Endothelial cell of umbilical vein (primary cell): ENCODE results near the gene SEC61A1. TPM values are rescaled to one million over a fixed set of nuclear protein-coding genes. Genes with fewer than 3 reads are reported as not detected.

Experiments
- BruUV-seq: library from RNA; stranded (reverse); fragments of 400-500 nt; replicated peaks from 2 replicates; lab custom pipeline; 2021; lab: Mats Ljungman, UMichigan
- CTCF ChIA-PET: fragments of 300-600, 350-600 bp; sonication (Branson Sonifier 250); formaldehyde crosslinking; loops from one replicate; lab custom pipeline; 2021; ENCODE audit warnings: antibody characterized with exemption, inconsistent platforms; lab: Charles Lee
- POLR2A ChIA-PET: fragments of 300-600, 350-600 bp; sonication (Branson Sonifier 250); formaldehyde crosslinking; loops from one replicate; lab custom pipeline; 2021; ENCODE audit warnings: antibody characterized with exemption, inconsistent platforms; lab: Charles Lee
- DNase-seq: peaks from one replicate; pipeline ENCODE4 v3.0.0-alpha.2; 2011; ENCODE audit warnings: low read depth, low spot score
- FAIRE-seq: peaks from 2 replicates; lab custom pipeline; 2011; peaks lifted over from hg19 to GRCh38; lab: Jason Lieb, UNC
- H2AFZ ChIP-seq: 2 replicates; pipeline ENCODE4 v1.6.0; 2012; ENCODE audit warnings: low read depth, low read length, control low read depth, inconsistent platforms
- H3K27ac ChIP-seq: 2 replicates; pipeline ENCODE4 v1.5.1; 2011; ENCODE audit warnings: low read depth, mild to moderate bottlenecking, control low read depth, low read length, moderate library complexity; ENCODE audit not compliant: insufficient read depth
- H3K27me3 ChIP-seq, 2 experiments: 2 replicates each; pipeline versions ENCODE4 v1.6.0 to v1.6.1; 2011; ENCODE audit warnings: low read length in 2 of 2, mixed read lengths in 1 of 2; ENCODE audit not compliant: control insufficient read depth in 2 of 2, insufficient read depth in 2 of 2
- H3K36me3 ChIP-seq, 2 experiments: 2 replicates in 1 of 2; 3 replicates in 1 of 2; pipeline ENCODE4 v1.5.1; 2011; ENCODE audit warnings: low read length in 2 of 2, mild to moderate bottlenecking in 1 of 2, moderate library complexity in 1 of 2; ENCODE audit not compliant: control insufficient read depth in 2 of 2, insufficient read depth in 2 of 2; ENCODE audit errors: extremely low read depth in 1 of 2
- H3K4me1 ChIP-seq: 3 replicates; pipeline ENCODE4 v1.5.1; 2011; ENCODE audit warnings: mild to moderate bottlenecking, low read length; ENCODE audit not compliant: control insufficient read depth, insufficient read depth; ENCODE audit errors: extremely low read depth
- H3K4me2 ChIP-seq: 2 replicates; pipeline ENCODE4 v1.6.1; 2011; ENCODE audit warnings: low read length, control low read depth, mixed read lengths; ENCODE audit not compliant: insufficient read depth
- H3K4me3 ChIP-seq, 3 experiments: fragments of 200-600 bp in 1 of 3; sonication (generic), shearing (Covaris generic) in 1 of 3; replicated peaks in 1 of 3; 2 replicates each; pipeline ENCODE4 v1.5.1; 2011 to 2016; ENCODE audit warnings: control low read depth in 3 of 3, low read length in 3 of 3, mild to moderate bottlenecking in 2 of 3, inconsistent platforms in 1 of 3, low read depth in 1 of 3, moderate library complexity in 1 of 3; ENCODE audit not compliant: insufficient read depth in 1 of 3
- H3K79me2 ChIP-seq: 2 replicates; pipeline ENCODE4 v1.6.0; 2012; ENCODE audit warnings: low read length, inconsistent platforms; ENCODE audit not compliant: control insufficient read depth, insufficient read depth
- H3K9ac ChIP-seq: replicated peaks from 2 replicates; pipeline ENCODE3; 2011; ENCODE audit warnings: low read length, control low read depth; ENCODE audit not compliant: insufficient read depth; ENCODE audit errors: extremely low read depth
- H3K9me1 ChIP-seq: replicated peaks from 3 replicates; pipeline ENCODE4 v1.6.0; 2011; ENCODE audit warnings: mild to moderate bottlenecking, low read length; ENCODE audit not compliant: control insufficient read depth, insufficient read depth; ENCODE audit errors: extremely low read depth
- H3K9me3 ChIP-seq: replicated peaks from 2 replicates; pipeline ENCODE4 v1.5.1; 2012; ENCODE audit warnings: low read length, inconsistent platforms; ENCODE audit not compliant: control insufficient read depth, insufficient read depth
- H4K20me1 ChIP-seq: replicated peaks from 2 replicates; pipeline ENCODE3; 2011; ENCODE audit warnings: mild to moderate bottlenecking, low read length; ENCODE audit not compliant: control insufficient read depth, insufficient read depth; ENCODE audit errors: extremely low read depth
- EZH2 ChIP-seq: IDR thresholded peaks from 2 replicates; pipeline ENCODE4 v1.6.1; 2012; ENCODE audit warnings: borderline replicate concordance, low read depth, mild to moderate bottlenecking, moderate library complexity, low read length, inconsistent platforms; ENCODE audit not compliant: severe bottlenecking
- FOS ChIP-seq: IDR thresholded peaks from 2 replicates; pipeline ENCODE4 v1.6.1; 2011; ENCODE audit warnings: mild to moderate bottlenecking, low read length, moderate library complexity, borderline replicate concordance; ENCODE audit not compliant: insufficient read depth
- GATA2 ChIP-seq: IDR thresholded peaks from 2 replicates; pipeline ENCODE4 v1.7.0; 2011; ENCODE audit warnings: low read depth, mild to moderate bottlenecking, moderate library complexity, mixed read lengths, low read length; ENCODE audit not compliant: insufficient read length, insufficient read depth
- MYC ChIP-seq: IDR thresholded peaks from one replicate; pipeline ENCODE4 v1.6.1; 2011; ENCODE audit warnings: mild to moderate bottlenecking, low read depth, low read length
- POLR2A ChIP-seq: IDR thresholded peaks from 2 replicates; pipeline ENCODE4 v1.6.1; 2012; ENCODE audit warnings: low read depth, mild to moderate bottlenecking, control low read depth, low read length
- POLR2AphosphoS5 ChIP-seq: IDR thresholded peaks from 2 replicates; pipeline ENCODE4 v1.6.1; 2012; ENCODE audit warnings: low read depth, mild to moderate bottlenecking, control low read depth, low read length, moderate library complexity; ENCODE audit not compliant: insufficient read depth
- dilution Hi-C: fragments of 300-500 bp; cut with MboI; formaldehyde crosslinking; loops from one replicate; pipeline ENCODE4 v1.15.0; 2019; ENCODE audit warnings: low sequenced_read_pairs; ENCODE audit not compliant: extremely low pct_ligation_motif_present
- intact Hi-C: fragments of 100-400 bp; cut with micrococcal nuclease; formaldehyde crosslinking; loops from one replicate; pipeline ENCODE4 v1.10.0; 2022
- polyA plus RNA-seq, 4 experiments: library from polyadenylated mRNA; depleted of rRNA in 3 of 4; stranded (reverse) in 3 of 4; unstranded in 1 of 4; fragments of >200 nt; gene quantifications; 2 replicates each; pipeline versions ENCODE4 v1.2.1 to v1.2.3, GENCODE V29; 2011 to 2012; ENCODE audit warnings: missing spikeins in 1 of 4
- total RNA-seq: library from RNA; stranded (reverse); gene quantifications from 2 replicates; pipeline ENCODE4 v1.2.3, GENCODE V29; 2021
- TF ChIP-seq, protein P1 (sequence below), 2 donors: IDR thresholded peaks; 1 replicate in 1 of 2; 2 replicates in 1 of 2; pipeline ENCODE4 v1.5.1; 2011; ENCODE audit warnings: low read length in 2 of 2, mild to moderate bottlenecking in 2 of 2, moderate library complexity in 2 of 2, control low read depth in 1 of 2, inconsistent platforms in 1 of 2, low read depth in 1 of 2; ENCODE audit not compliant: insufficient read depth in 1 of 2; ENCODE audit errors: extremely low read depth in 1 of 2

The SEC61A1 gene
- total and polyA plus RNA-seq, 2 donors (not counting 3 experiments of a cell fraction or from before 2014, with no cell fraction given) = 307 to 312 TPM

DNA sequence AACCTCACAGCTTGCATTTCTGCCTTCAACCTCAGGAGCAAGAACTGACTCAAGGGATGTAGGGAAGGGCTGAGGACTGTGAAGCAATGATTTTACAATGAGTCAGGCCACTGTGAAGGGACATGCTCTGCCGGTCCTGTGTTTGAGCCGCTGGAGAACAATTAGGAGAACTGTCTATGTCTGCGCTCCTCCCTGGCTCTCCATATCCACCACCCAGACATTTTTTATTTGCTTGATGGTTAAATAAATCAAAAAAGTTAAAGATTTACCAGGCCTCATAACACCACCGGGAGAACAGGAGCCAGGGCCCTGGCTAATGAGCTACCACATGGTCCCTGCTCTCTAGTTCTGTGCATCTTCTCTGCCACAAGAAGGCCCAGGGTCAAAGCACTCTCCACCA, 29.6 kb downstream of the SEC61A1 start:
- no TSS peak for BruUV-seq
- Histone ChIP-seq H3K36me3 (peaks cover 0 to 28% of the 10 kb centered on the region in 2 experiments), H3K4me2 (no peak overlapping the region), H3K9ac (no peak overlapping the region), H3K4me1 (peaks cover 8% of the 10 kb centered on the region), H4K20me1 (no peaks in the 10 kb centered on the region), H3K27ac (no peak overlapping the region), H3K79me2 (no peaks in the 10 kb centered on the region), H3K27me3 (no peaks in the 10 kb centered on the region), H3K9me1 (no peaks in the 10 kb centered on the region), H3K9me3 (no peaks in the 10 kb centered on the region), H3K4me3 (no peak overlapping the region), H2AFZ (no peak overlapping the region)
- TF ChIP-seq POLR2A (no peak), POLR2AphosphoS5 (no peak), MYC (no peak), EZH2 (no peak), FOS (no peak), GATA2 (no peak)
- TF ChIP-seq, protein P1, sequence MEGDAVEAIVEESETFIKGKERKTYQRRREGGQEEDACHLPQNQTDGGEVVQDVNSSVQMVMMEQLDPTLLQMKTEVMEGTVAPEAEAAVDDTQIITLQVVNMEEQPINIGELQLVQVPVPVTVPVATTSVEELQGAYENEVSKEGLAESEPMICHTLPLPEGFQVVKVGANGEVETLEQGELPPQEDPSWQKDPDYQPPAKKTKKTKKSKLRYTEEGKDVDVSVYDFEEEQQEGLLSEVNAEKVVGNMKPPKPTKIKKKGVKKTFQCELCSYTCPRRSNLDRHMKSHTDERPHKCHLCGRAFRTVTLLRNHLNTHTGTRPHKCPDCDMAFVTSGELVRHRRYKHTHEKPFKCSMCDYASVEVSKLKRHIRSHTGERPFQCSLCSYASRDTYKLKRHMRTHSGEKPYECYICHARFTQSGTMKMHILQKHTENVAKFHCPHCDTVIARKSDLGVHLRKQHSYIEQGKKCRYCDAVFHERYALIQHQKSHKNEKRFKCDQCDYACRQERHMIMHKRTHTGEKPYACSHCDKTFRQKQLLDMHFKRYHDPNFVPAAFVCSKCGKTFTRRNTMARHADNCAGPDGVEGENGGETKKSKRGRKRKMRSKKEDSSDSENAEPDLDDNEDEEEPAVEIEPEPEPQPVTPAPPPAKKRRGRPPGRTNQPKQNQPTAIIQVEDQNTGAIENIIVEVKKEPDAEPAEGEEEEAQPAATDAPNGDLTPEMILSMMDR (IDR thresholded peaks at IDR 0.05; ENCODE audit: extremely low read depth in 1 of 2, insufficient read depth in 1 of 2, low read depth in 1 of 2, low read length in 2 of 2) = no peak
- dilution Hi-C loops = no loop called here
- intact Hi-C loops = no loop called here
- POLR2A ChIA-PET = no interaction called here
- CTCF ChIA-PET = interaction anchor here (3.3 kb wide), 1 partner anchor 52 kb away, joined by 16 read pairs; no protein-coding TSS in a partner anchor
- no peak for DNase-seq
- no peak for FAIRE-seq
